GM21825 (cell line): ENCODE measurements around the gene ADCY3.

ENCODE experiments used
- ATAC-seq: cut with Tn5 transposase; IDR thresholded peaks from one replicate; pipeline ENCODE4 v1.9.1; 2021; ENCODE audit warnings: mild to moderate bottlenecking, moderate library complexity; ENCODE audit not compliant: unreplicated experiment

The ADCY3 gene

GRCh38 chr2:24877646-24878045 lies 42.4 kb downstream of the ADCY3 start:
- ATAC-seq, result no peak

- no peak for ATAC-seq
Observed at GRCh38 chr2:24877067-24877466, 43.0 kb downstream of the ADCY3 start.

- no peak for ATAC-seq
Observed at GRCh38 chr2:24875901-24876300, 44.1 kb downstream of the ADCY3 start.

- ATAC-seq, result no peak
Observed at GRCh38 chr2:24875272-24875671, 44.8 kb downstream of the ADCY3 start.

GRCh38 chr2:24874035-24874434 lies 46.0 kb downstream of the ADCY3 start:
- no peak for ATAC-seq

- no peak for ATAC-seq
Observed at GRCh38 chr2:24873619-24874018, 46.4 kb downstream of the ADCY3 start.

GRCh38 chr2:24872344-24873115 lies 47.5 kb downstream of the ADCY3 start:
- no peak for ATAC-seq

GRCh38 chr2:24871852-24872333 lies 48.1 kb downstream of the ADCY3 start:
- ATAC-seq, result no peak

- no peak for ATAC-seq
Observed at GRCh38 chr2:24870891-24871705, 48.9 kb downstream of the ADCY3 start.

- ATAC-seq, result no peak
Observed at GRCh38 chr2:24870440-24870839, 49.6 kb downstream of the ADCY3 start.

- no peak for ATAC-seq
Observed at GRCh38 chr2:24866946-24867345, 53.1 kb downstream of the ADCY3 start.

- ATAC-seq, result no peak
Observed at GRCh38 chr2:24863641-24864040, 56.4 kb downstream of the ADCY3 start.

GRCh38 chr2:24861500-24861899 lies 58.5 kb downstream of the ADCY3 start:
- ATAC-seq, result no peak

GRCh38 chr2:24860631-24861030 lies 59.4 kb downstream of the ADCY3 start:
- no peak for ATAC-seq

GRCh38 chr2:24859968-24860600 lies 60.0 kb downstream of the ADCY3 start:
- no peak for ATAC-seq

GRCh38 chr2:24858996-24859395 lies 61.0 kb downstream of the ADCY3 start:
- no peak for ATAC-seq

- no peak for ATAC-seq
Observed at GRCh38 chr2:24857746-24858145, 62.3 kb downstream of the ADCY3 start.

GRCh38 chr2:24856791-24857211 lies 63.2 kb downstream of the ADCY3 start:
- no peak for ATAC-seq

- no peak for ATAC-seq
Observed at GRCh38 chr2:24855726-24856125, 64.3 kb downstream of the ADCY3 start.

GRCh38 chr2:24855022-24855622 lies 64.9 kb downstream of the ADCY3 start:
- ATAC-seq, result no peak

GRCh38 chr2:24853996-24854395 lies 66.0 kb downstream of the ADCY3 start:
- ATAC-seq, result no peak
